Measurements from ENCODE around the gene MTCL1. TPM values are rescaled to one million over a fixed set of nuclear protein-coding genes. Genes with fewer than 3 reads are reported as not detected.
A peak's percentile ranks its signal among the peaks of the same experiment; 100 is the strongest.

MTCL1 gene
- total and polyA plus RNA-seq, 4 donors = 1.3 to 12.4 (median 3.7) TPM

DNA sequence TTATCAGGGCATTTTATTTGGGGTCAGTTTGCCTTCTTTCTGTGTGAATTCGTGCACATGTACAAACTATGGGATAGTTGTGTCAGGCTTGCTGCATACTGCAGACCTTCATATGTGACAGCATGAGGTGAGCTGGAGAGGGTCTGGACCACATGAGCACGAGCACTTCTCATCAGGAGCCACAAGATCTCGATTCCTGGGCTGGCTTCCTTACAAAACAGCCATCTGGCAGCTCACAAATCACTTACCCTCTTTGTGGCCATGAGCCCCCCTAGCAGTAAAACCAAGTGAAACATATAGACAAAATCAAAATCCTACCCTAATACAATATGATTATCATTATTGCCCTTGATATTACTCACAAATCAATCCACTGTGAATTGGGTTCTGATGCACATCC is 121.2 kb downstream of the MTCL1 start:
- Histone ChIP-seq H3K9ac (ENCODE audit: insufficient read depth in 1 of 2, low read length in 2 of 2) (no peak overlapping the region), H3K9me3 (ENCODE audit: control insufficient read depth in 4 of 4, insufficient read depth in 3 of 4, low read length in 3 of 4) (no peaks in the 10 kb centered on the region), H3K4me1 (ENCODE audit: control insufficient read depth in 5 of 5, insufficient read depth in 5 of 5, low read length in 5 of 5) (peaks cover 0 to 2% (median 0%) of the 10 kb centered on the region in 5 donors), H3K36me3 (ENCODE audit: control insufficient read depth in 4 of 4, insufficient read depth in 4 of 4, low read length in 4 of 4) (no peaks in the 10 kb centered on the region), H3K27ac (ENCODE audit: low read depth in 1 of 2, low read length in 1 of 2) (no peak overlapping the region), H3K4me3 (no peak overlapping the region), H3K27me3 (ENCODE audit: control insufficient read depth in 3 of 3, insufficient read depth in 3 of 3, low read length in 2 of 3) (no peaks in the 10 kb centered on the region)
- no peak for ATAC-seq (ENCODE audit: insufficient read depth, low FRiP score)
- 90 to 91% methylated on average over 3 of the region's 3 CpGs for WGBS, 2 donors
- TF ChIP-seq, protein P1, sequence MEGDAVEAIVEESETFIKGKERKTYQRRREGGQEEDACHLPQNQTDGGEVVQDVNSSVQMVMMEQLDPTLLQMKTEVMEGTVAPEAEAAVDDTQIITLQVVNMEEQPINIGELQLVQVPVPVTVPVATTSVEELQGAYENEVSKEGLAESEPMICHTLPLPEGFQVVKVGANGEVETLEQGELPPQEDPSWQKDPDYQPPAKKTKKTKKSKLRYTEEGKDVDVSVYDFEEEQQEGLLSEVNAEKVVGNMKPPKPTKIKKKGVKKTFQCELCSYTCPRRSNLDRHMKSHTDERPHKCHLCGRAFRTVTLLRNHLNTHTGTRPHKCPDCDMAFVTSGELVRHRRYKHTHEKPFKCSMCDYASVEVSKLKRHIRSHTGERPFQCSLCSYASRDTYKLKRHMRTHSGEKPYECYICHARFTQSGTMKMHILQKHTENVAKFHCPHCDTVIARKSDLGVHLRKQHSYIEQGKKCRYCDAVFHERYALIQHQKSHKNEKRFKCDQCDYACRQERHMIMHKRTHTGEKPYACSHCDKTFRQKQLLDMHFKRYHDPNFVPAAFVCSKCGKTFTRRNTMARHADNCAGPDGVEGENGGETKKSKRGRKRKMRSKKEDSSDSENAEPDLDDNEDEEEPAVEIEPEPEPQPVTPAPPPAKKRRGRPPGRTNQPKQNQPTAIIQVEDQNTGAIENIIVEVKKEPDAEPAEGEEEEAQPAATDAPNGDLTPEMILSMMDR (IDR thresholded peaks at IDR 0.05; ENCODE audit: control extremely low read depth, extremely low read depth) = no peak
- no peak for DNase-seq

DNA sequence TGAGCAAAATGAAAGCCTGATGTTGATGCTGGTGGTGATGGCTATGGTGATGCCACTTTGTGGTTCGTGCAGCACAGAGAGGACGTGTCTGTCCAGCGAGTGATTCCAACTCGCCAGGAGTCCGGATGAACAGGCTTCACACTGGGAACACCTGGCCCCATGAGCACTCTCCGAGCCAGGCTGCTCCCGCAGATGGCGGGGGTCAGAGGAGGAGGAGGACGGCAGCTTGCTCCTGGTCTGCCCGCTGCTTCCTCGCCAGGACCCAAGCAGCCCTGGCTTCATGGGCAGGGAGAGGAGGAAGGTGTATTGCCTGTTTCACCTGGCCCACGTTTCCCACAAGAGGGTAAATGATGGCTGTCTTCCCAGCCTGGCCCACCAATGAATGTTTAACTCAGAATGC is 121.6 kb downstream of the MTCL1 start:
- H3K36me3 ChIP-seq (ENCODE audit: control insufficient read depth in 4 of 4, insufficient read depth in 4 of 4, low read length in 4 of 4) = no peaks in the 10 kb centered on the region
- WGBS, 2 donors = 93 to 96% methylated on average over 12 of the region's 12 CpGs
- H3K27me3 ChIP-seq (ENCODE audit: control insufficient read depth in 3 of 3, insufficient read depth in 3 of 3, low read length in 2 of 3) = no peaks in the 10 kb centered on the region
- peak in 1 of 3 donors; percentile 24 for DNase-seq
- H3K27ac ChIP-seq (ENCODE audit: low read depth in 1 of 2, low read length in 1 of 2) = no peak overlapping the region
- no peaks in the 10 kb centered on the region for H3K9me3 ChIP-seq (ENCODE audit: control insufficient read depth in 4 of 4, insufficient read depth in 3 of 4, low read length in 3 of 4)
- H3K4me1 ChIP-seq (ENCODE audit: control insufficient read depth in 5 of 5, insufficient read depth in 5 of 5, low read length in 5 of 5) = peaks cover 0 to 2% (median 0%) of the 10 kb centered on the region in 5 donors
- ATAC-seq (ENCODE audit: insufficient read depth, low FRiP score) = no peak
- no peak overlapping the region for H3K4me3 ChIP-seq
- TF ChIP-seq, protein P1 (IDR thresholded peaks at IDR 0.05; ENCODE audit: control extremely low read depth, extremely low read depth) = no peak
- H3K9ac ChIP-seq (ENCODE audit: insufficient read depth in 1 of 2, low read length in 2 of 2) = no peak overlapping the region

DNA sequence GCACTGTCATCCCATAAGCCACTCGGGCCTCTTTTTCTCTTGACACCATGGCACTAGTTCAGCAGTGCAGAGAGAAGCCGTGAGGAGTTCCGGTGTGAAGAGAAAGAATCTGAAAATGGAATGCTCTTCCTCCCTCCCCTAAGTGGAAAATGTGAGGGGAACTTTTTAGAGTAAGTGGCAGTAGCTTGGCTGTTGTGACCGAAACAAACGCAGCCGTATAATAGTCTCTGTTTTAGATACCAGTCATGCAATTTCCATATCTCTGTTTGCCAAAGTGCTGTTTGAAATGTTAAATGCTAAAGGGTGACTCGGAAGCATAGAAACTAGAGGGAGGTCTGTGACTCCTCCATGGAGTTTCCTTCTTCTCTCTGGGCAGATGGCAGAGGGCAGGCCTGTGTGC is 122.9 kb downstream of the MTCL1 start:
- no peaks in the 10 kb centered on the region for H3K27me3 ChIP-seq (ENCODE audit: control insufficient read depth in 3 of 3, insufficient read depth in 3 of 3, low read length in 2 of 3)
- peaks cover 0 to 2% (median 0%) of the 10 kb centered on the region in 5 donors for H3K4me1 ChIP-seq (ENCODE audit: control insufficient read depth in 5 of 5, insufficient read depth in 5 of 5, low read length in 5 of 5)
- H3K9me3 ChIP-seq (ENCODE audit: control insufficient read depth in 4 of 4, insufficient read depth in 3 of 4, low read length in 3 of 4) = no peaks in the 10 kb centered on the region
- 65 to 73% methylated on average over 7 of the region's 7 CpGs for WGBS, 2 donors
- peak overlapping the region in 1 of 2 donors; percentile 34 for H3K27ac ChIP-seq (ENCODE audit: low read depth in 1 of 2, low read length in 1 of 2)
- TF ChIP-seq, protein P1 (IDR thresholded peaks at IDR 0.05; ENCODE audit: control extremely low read depth, extremely low read depth) = no peak
- no peaks in the 10 kb centered on the region for H3K36me3 ChIP-seq (ENCODE audit: control insufficient read depth in 4 of 4, insufficient read depth in 4 of 4, low read length in 4 of 4)
- no peak overlapping the region for H3K4me3 ChIP-seq
- DNase-seq (no peak), ATAC-seq (ENCODE audit: insufficient read depth, low FRiP score) (peak; percentile 23)
- H3K9ac ChIP-seq (ENCODE audit: insufficient read depth in 1 of 2, low read length in 2 of 2) = no peak overlapping the region

DNA sequence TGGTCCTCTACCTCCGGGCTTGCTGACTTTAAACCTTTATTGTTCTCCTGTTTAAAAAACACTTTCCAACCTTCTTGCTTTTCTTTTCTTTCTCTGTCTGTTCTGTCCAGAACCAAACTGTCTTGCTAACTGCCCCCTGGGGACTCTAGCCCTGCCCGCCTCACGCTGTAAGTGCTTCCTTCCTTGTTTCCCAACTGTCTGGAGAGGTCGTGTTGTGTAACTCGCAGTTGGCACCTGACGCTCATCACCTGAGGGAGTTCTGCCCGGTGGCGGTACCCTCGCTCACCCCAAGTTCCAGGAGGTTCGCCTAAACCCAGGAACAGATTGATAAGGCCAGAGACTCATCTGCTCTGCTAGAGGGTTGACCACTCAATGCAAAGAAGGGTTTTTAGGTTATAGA is 123.4 kb downstream of the MTCL1 start:
- Histone ChIP-seq H3K9me3 (ENCODE audit: control insufficient read depth in 4 of 4, insufficient read depth in 3 of 4, low read length in 3 of 4) (no peaks in the 10 kb centered on the region), H3K27ac (ENCODE audit: low read depth in 1 of 2, low read length in 1 of 2) (peak overlapping the region in 1 of 2 donors; percentile 34), H3K36me3 (ENCODE audit: control insufficient read depth in 4 of 4, insufficient read depth in 4 of 4, low read length in 4 of 4) (no peaks in the 10 kb centered on the region), H3K9ac (ENCODE audit: insufficient read depth in 1 of 2, low read length in 2 of 2) (no peak overlapping the region), H3K4me1 (ENCODE audit: control insufficient read depth in 5 of 5, insufficient read depth in 5 of 5, low read length in 5 of 5) (peaks cover 0 to 2% (median 0%) of the 10 kb centered on the region in 5 donors), H3K27me3 (ENCODE audit: control insufficient read depth in 3 of 3, insufficient read depth in 3 of 3, low read length in 2 of 3) (no peaks in the 10 kb centered on the region), H3K4me3 (no peak overlapping the region)
- TF ChIP-seq, protein P1 (IDR thresholded peaks at IDR 0.05; ENCODE audit: control extremely low read depth, extremely low read depth) = no peak
- WGBS, 2 donors = 38 to 40% methylated on average over 10 of the region's 10 CpGs
- ATAC-seq (ENCODE audit: insufficient read depth, low FRiP score) (peak; percentile 60), DNase-seq (no peak)

Data from lung (tissue), 12 donors.